GM18499 (cell line): ENCODE data around the gene ERICH6.

Experiments used
- ATAC-seq: cut with Tn5 transposase; IDR thresholded peaks from one replicate; pipeline ENCODE4 v1.9.1; 2021; ENCODE audit warnings: moderate number of reproducible peaks; ENCODE audit not compliant: insufficient read depth, unreplicated experiment

The ERICH6 gene

DNA sequence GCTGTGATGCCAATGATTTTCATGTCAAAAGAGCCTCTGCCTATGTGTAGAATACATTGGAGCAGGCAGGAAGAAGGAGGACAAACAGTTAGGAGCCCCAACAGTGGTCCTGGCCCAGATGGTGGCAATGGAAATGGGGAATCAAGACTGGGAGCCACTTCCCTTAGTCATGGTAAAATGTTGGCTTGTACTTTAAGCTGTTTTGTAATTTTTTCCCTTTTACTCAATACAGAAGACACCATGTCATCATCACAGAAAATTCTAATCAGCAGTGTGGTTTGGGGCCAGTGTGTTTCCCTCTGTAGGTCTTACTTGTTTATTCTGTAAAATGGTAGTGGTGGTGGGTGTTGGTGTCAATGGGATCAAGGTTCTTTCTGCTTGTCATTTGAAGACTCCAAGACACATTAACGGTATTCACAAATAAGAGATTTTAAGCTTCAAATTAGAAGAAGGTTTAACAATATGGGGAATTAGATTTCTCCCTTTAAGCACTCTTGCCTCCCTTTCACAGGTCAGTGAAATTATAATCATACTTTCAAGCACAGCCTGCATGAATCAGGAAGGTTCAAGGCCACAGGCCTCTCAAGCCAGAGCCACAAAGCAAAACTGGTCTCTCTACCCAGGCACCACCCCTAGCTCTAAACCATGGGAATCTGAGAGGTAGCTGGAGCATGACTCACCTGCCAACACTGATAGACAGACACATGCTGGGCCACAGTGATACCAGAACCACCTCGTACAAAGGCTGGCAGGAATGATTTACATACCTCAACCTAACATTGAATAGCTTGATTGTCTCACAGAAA is 34.4 kb upstream of the ERICH6 start:
- no peak for ATAC-seq

GRCh38 chr3:150736903-150737832 is 33.4 kb upstream of the ERICH6 start:
- ATAC-seq = no peak

DNA sequence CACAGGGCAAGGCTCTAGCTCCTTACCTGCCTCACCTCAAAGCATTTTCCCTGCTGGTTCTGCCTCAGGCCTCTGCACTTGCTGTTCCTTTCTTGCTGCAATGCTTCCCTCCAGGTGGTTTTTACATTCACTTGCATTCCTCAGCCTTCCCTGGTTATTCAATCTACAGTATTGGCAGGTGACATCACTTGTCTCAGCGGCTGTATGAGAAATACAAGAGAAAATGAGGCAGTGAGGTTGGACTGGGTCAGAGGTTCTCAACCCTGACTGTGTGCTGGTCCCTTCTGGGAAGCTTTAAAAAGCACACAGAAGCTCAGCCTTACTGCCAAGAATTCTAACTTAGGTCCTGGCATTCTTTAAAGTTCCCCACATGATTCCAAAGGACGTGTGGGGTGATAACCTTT is 32.6 kb upstream of the ERICH6 start:
- no peak for ATAC-seq

DNA sequence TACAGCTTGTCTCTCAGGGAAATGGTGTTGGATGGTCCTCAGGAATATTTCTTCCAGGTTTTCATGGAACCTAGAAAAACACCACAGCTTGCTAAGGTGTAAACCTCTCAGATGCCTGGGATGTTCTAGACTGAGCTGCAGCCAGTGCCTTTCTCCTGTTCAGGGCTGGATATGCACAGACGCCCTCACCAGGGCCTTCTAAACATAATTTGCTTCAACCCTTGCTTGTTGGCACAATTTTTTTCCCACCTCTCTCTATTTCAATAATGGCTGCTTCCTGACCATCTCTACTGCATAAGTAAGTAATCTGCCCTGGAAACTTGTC is 31.0 kb upstream of the ERICH6 start:
- no peak for ATAC-seq

- no peak for ATAC-seq
Observed at GRCh38 chr3:150733936-150734794, 30.4 kb upstream of the ERICH6 start.

DNA sequence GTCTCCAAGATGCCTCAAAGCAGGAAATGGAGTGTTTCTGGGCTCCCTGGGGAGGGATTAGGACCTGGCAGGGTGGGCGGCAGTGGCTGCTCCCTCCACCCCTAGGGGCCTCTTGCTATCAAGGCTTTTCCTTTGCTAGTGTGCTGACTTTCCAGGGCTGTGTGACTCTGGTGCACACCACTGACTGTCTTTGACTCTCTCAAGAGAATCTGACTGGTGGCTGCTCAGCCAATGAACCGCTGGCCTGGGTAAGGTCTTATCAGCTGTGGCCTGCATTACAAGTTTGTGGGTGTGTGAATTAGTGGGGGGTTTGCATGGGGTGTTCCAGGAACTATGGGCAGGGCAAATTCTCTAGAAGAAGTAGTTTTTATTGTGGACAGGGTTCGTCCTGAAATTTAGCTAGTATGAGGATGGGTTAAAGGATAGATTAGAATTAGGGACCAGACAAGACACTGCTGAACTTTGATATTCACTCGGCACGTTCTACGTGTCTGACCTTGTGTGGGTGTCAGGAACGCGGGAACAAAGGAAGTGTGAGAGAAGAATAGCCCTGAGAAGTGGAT is 29.7 kb upstream of the ERICH6 start:
- ATAC-seq = no peak

- ATAC-seq = no peak
Observed at GRCh38 chr3:150729682-150730360, 26.1 kb upstream of the ERICH6 start.

- no peak for ATAC-seq
Observed at GRCh38 chr3:150727653-150728502, 24.2 kb upstream of the ERICH6 start.

DNA sequence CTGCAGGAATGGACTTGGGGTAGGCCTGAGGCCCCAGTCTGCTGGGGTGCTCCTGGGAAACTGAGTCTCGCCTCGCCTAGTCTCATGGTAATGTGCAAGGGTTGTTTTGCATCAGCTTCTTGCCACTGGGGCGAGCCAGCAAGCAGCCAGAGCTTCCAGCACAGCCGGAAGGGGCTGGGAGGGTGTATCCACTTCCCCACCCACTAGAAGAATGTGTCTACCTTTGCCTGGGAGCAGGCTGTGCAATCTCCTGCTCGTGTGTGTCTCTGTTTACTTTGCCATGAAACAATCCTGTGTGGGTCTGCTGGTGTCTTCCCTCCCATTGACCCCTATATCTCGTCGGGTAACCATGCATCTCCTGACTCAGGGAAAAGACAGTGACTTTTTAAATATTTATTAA is 21.8 kb upstream of the ERICH6 start:
- ATAC-seq = no peak

DNA sequence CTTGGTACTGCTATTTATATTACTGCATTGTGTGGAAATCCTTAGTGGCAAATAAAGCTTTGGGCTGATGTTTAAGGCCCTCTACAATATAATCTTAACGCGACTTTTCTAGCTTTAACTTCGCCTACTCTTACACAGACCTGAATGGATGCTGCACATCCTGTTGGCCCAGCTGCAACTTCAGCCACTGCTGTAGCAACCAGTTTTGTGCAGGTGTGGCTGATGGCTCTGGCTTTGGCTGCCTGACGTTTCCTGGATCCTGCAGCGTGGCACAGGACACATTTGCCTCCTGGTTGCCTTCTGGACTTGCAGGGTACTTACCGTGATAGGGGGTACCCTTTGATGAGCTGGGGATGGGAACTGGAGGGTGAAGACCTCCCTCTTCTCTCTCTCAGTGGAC is 20.2 kb upstream of the ERICH6 start:
- ATAC-seq = no peak

GRCh38 chr3:150722267-150722666 is 18.5 kb upstream of the ERICH6 start:
- ATAC-seq = no peak

DNA sequence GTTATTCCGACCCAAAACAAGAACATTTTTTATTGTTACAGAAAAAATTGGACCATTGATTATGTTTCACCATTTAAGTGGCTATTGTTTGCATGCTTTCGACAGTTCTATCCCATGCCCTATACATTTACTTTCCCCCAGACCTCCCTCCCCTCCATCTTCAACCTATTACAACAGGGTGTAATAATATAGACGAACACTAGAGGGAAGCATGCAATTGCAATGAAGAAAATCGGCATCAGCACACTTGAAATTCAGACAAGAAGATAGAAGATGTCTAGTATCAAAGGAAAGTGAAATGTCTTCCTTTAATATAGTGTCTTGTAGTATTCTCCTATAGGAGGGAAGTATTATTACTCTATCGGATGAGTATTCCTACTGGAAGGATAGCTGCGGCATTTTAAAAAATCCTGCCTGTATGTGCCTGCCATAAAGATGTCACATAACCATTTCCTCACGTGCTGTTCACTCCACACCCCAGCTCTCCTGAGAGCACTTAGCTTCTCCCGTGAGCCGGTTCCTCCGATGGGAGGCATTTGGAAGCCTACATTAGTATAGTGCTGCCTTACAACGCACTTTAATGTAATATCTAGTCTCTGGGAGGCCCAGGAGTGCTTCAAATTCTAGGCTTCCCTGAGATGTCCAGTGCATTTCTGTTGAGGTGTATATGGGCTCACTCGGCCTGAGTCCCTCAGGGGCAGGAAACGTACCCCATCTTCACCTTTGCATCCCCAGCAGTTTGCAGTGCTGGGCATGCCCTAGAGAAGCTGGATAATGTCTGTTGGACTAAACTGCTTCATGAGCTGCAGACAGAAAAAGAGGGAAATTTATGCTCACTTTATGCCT is 17.8 kb upstream of the ERICH6 start:
- ATAC-seq = no peak

- ATAC-seq = no peak
Observed at GRCh38 chr3:150720444-150720843, 16.7 kb upstream of the ERICH6 start.

DNA sequence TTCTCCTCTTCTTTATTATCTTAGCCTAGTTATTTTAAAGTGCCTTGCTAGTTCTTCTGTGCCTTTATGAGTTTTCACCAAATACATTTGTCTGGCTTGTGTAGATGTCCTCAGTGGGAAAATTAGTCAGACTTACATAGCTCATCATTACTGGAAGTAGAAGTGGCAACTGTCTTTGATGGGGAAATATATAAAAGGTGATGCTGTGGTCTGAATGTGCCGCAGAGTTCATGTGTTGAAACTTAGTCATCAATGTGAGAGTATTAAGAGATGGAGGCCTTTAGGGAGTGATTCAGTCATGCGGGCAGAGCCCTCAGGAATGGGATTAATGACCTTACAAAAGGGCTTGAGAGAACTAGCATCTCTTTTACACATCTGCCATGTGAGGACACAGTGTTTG is 6.4 kb upstream of the ERICH6 start:
- no peak for ATAC-seq

DNA sequence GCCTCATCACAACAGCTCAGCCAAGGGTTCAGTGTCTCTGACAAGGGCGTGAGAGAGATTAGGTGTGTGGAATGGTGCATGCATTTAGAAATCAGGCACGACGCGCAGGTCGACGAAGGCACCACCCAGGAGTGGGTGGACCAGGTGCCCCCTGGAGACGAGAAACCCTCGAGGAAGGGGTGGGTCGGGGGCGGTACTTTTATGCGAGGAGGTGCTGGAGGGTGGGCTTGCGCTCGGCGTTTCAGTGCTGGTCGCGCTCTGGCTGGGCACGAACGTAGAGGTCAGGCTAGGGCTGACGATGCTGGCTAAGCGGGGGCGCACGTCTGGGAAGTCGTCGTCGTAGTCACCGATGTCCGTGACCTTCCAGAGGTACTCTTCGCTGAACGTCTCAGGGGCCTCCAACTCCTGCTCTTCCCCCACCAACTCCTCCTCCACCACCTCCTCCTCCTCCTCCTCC is 393 bp downstream of the ERICH6 start:
- ATAC-seq = no peak

DNA sequence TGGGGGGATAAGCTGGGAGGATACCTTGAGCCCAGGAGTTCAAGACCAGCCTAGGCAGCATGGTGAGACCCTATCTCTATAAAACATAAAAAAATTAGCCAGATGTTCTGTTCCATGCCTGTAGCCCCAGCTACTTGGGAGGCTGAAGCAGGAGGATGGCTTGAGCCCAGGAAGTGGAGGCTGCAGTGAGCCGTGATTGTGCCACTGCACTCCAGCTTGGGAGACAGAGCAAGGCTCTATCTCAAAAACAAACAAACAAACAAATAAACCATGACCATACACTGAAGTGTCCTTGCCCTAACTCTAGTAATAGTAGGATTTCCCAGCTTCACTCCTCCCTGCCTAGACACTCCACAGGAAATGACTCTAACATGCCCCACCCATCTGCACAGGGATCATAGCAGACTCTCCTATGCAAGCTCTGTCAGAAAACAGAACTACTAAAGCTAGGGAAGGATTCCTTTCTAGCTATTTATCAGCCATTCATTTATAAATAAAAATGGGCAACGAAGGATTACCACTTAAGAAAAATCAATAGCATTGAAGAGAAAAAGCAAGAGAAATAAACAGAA is 4.6 kb downstream of the ERICH6 start:
- ATAC-seq = no peak

DNA sequence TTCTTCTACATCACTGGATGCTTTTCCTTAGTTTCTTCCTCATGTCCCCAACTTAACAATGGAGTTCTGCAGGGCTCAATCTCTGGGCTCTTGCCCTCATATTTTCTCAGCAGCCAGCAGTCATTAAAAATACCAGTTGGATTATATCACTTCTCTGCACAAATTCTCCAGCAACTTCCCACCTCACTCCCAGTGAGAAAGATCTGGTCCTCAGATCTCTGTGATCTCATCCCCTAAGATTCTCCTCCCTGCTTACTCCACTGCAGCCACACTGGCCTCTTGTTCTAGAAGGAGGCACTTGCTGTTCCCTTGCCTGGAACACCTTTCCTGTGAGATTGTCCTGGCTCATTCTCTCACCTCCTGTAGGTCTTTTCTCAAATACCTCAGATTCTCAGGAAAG is 6.1 kb downstream of the ERICH6 start:
- ATAC-seq = no peak
